Psoas muscle (tissue), 8 donors: ENCODE measurements around the gene S100A6. TPM values are rescaled to one million over a fixed set of nuclear protein-coding genes. Genes with fewer than 3 reads are reported as not detected.

Experiments
- ATAC-seq, 4 donors: fragments of 200-7000 bp; cut with Tn5 transposase; one replicate each; pipeline ENCODE4 v1.9.1; 2020; ENCODE audit warnings: moderate library complexity in 3 of 4, mild to moderate bottlenecking in 2 of 4
- DNase-seq, 2 donors: peaks; one replicate each; pipeline ENCODE4 v3.0.0-alpha.2; 2020
- H3K27ac ChIP-seq: fragments of 200-600 bp; one replicate; pipeline ENCODE4 v1.8.0; 2022
- H3K27me3 ChIP-seq, 3 donors: fragments of 200-600 bp in 1 of 3; one replicate each; pipeline versions ENCODE4 v1.6.1 to v1.8.0; 2013 to 2022; ENCODE audit warnings: low read length in 2 of 3, mild to moderate bottlenecking in 2 of 3, moderate library complexity in 1 of 3; ENCODE audit not compliant: insufficient read depth in 3 of 3
- H3K36me3 ChIP-seq, 2 donors: fragments of 200-600 bp in 1 of 2; one replicate each; pipeline versions ENCODE4 v1.6.1 to v1.8.0; 2013 to 2022; ENCODE audit warnings: low read depth in 1 of 2, mild to moderate bottlenecking in 1 of 2, moderate library complexity in 1 of 2; ENCODE audit not compliant: insufficient read depth in 1 of 2
- H3K4me1 ChIP-seq: fragments of 200-600 bp; one replicate; pipeline ENCODE4 v1.8.0; 2022
- H3K4me3 ChIP-seq: fragments of 200-600 bp; one replicate; pipeline ENCODE4 v1.8.0; 2022; ENCODE audit warnings: mild to moderate bottlenecking
- H3K9me3 ChIP-seq: fragments of 200-600 bp; one replicate; pipeline ENCODE4 v1.8.0; 2022
- CTCF ChIP-seq: fragments of 200-600 bp; IDR thresholded peaks from one replicate; pipeline ENCODE4 v1.8.0; 2022; ENCODE audit warnings: antibody characterized with exemption
- WGBS, 3 donors: extraction: QIAGEN DNeasy Blood & Tissue Kit; methylation state at CpG; one replicate each; pipeline versions ENCODE4 v1.1.6 to v1.1.7; 2013; 5-methylcytosine and 5-hydroxymethylcytosine counted together
- intact Hi-C, 2 donors: fragments of 100-400 bp; cut with DNase I; formaldehyde crosslinking; loops; one replicate each; pipeline versions ENCODE4 v1.11.0 to v1.14.2; 2022
- polyA plus RNA-seq, 3 donors: library from polyadenylated mRNA; stranded (reverse); fragments of 200-250 nt; gene quantifications; one replicate each; pipeline ENCODE4 v1.2.3, GENCODE V29; 2013
- total RNA-seq, 4 donors: library from RNA; stranded (reverse); fragmentation: NEBNext Ultra II Directional in 2 of 4; extraction: Animal tissue kit (Norgen Biotek cat#: 25700) in 2 of 4; gene quantifications; one replicate each; pipeline versions ENCODE4 v1.2.1 to v1.2.4, GENCODE V29; 2021 to 2023
- donor health status: healthy with polysubstance abuse.
- donor health status: DM: no; HTN: no; CAD: no; lungs with moderate emphysema.
- donor health status: Bipolar disorder and iron deficiency.
- donor health status: healthy.
- donor health status: DM: yes; HTN: yes; CAD: no.
- donor health status: DM: no; HTN: no; CAD: no.
- donor health status: DM: no; HTN: no; CAD: no.
- donor health status: DM: yes; HTN: yes; CAD: no.

The S100A6 gene
- total and polyA plus RNA-seq, 7 donors: 78.5 to 506 (median 295) TPM

- H3K36me3 ChIP-seq: no peaks in the 10 kb centered on the region
- peak; percentile 92 for DNase-seq
- intact Hi-C loops: no loop called here
- peaks cover 0 to 12% (median 0%) of the 10 kb centered on the region in 3 donors for H3K27me3 ChIP-seq
- peak overlapping the region; percentile 77 for H3K4me3 ChIP-seq
- peak; percentile 53 to 70 (median 69) for ATAC-seq
- H3K4me1 ChIP-seq: peaks cover 12% of the 10 kb centered on the region
- no peaks in the 10 kb centered on the region for H3K9me3 ChIP-seq
- 1 to 3% (median 2%) methylated on average over 27 to 38 of the region's 38 CpGs for WGBS, 3 donors
- no peak for TF ChIP-seq CTCF
- H3K27ac ChIP-seq: peak overlapping the region; percentile 75
These were observed 350 bp upstream of the S100A6 start for GRCh38 chr1:153536012-153536670.

- Histone ChIP-seq H3K27ac (peak overlapping the region; percentile 75), H3K9me3 (no peaks in the 10 kb centered on the region), H3K4me1 (peaks cover 12% of the 10 kb centered on the region), H3K4me3 (peak overlapping the region; percentile 77), H3K36me3 (no peaks in the 10 kb centered on the region), H3K27me3 (peaks cover 0 to 12% (median 0%) of the 10 kb centered on the region in 3 donors)
- intact Hi-C loops: no loop called here
- 62 to 84% (median 69%) methylated on average over 3 of the region's 3 CpGs for WGBS, 3 donors
- DNase-seq: no peak
- ATAC-seq: no peak
- no peak for TF ChIP-seq CTCF
These were observed 908 bp downstream of the S100A6 start for GRCh38 chr1:153534925-153535241.

- Histone ChIP-seq H3K27me3 (peaks cover 0 to 12% (median 0%) of the 10 kb centered on the region in 3 donors), H3K27ac (peak overlapping the region; percentile 75), H3K4me1 (peaks cover 12% of the 10 kb centered on the region), H3K9me3 (no peaks in the 10 kb centered on the region), H3K36me3 (no peaks in the 10 kb centered on the region), H3K4me3 (peak overlapping the region; percentile 77)
- intact Hi-C loops: no loop called here
- TF ChIP-seq CTCF: no peak
- DNase-seq: peak in 1 of 2 donors; percentile 31
- 55 to 69% (median 64%) methylated on average over 7 of the region's 7 CpGs for WGBS, 3 donors
- peak in 2 of 4 donors; percentile 15 to 19 for ATAC-seq
These were observed 1.4 kb downstream of the S100A6 start for GRCh38 chr1:153534226-153534924.

- Histone ChIP-seq H3K4me3 (peak overlapping the region; percentile 77), H3K4me1 (peaks cover 12% of the 10 kb centered on the region), H3K36me3 (no peaks in the 10 kb centered on the region), H3K27me3 (peaks cover 0 to 12% (median 0%) of the 10 kb centered on the region in 3 donors), H3K27ac (peak overlapping the region; percentile 46), H3K9me3 (no peaks in the 10 kb centered on the region)
- peak; percentile 23 to 59 (median 40) for ATAC-seq
- TF ChIP-seq CTCF: no peak
- intact Hi-C loops: loop anchor here (1.0 to 2.0 kb wide), 2 partner anchors 35 kb away; no protein-coding TSS in a partner anchor
- peak; percentile 74 for DNase-seq
- 32 to 48% (median 36%) methylated on average over 13 of the region's 13 CpGs for WGBS, 3 donors
These were observed 2.0 kb downstream of the S100A6 start for GRCh38 chr1:153533689-153534201.
